ENCODE data around the gene GARNL3.

GRCh38 chr9:127365461-127365860 lies 100.9 kb downstream of the GARNL3 start:
- no peak for TF ChIP-seq EZH2 (IDR thresholded peaks at IDR 0.05)
- TF ChIP-seq CTCF (IDR thresholded peaks at IDR 0.05), result no peak
